Chondrocyte (in vitro differentiated cells): ENCODE data around the gene SCN3B. TPM values are rescaled to one million over a fixed set of nuclear protein-coding genes. Genes with fewer than 3 reads are reported as not detected.

Experiments used
- DNase-seq: peaks from one replicate; pipeline ENCODE4 v3.0.0; 2021; ENCODE audit warnings: mixed read lengths, low spot score
- H3K27ac Mint-ChIP-seq: one replicate; pipeline ENCODE4 v1.8.0; 2021; ENCODE audit warnings: mild to moderate bottlenecking, moderate library complexity, mixed read lengths; ENCODE audit not compliant: unreplicated experiment
- H3K27me3 Mint-ChIP-seq: 2 replicates; pipeline ENCODE4 v1.8.0; 2021; ENCODE audit warnings: low read depth, mixed read lengths
- H3K36me3 Mint-ChIP-seq: 2 replicates; pipeline ENCODE4 v1.8.0; 2021; ENCODE audit warnings: low read depth, mixed read lengths
- H3K4me1 Mint-ChIP-seq: 2 replicates; pipeline ENCODE4 v1.8.0; 2021; ENCODE audit warnings: low read depth, mild to moderate bottlenecking, mixed read lengths
- H3K4me3 Mint-ChIP-seq: one replicate; pipeline ENCODE4 v1.8.0; 2021; ENCODE audit warnings: mild to moderate bottlenecking, moderate library complexity, mixed read lengths; ENCODE audit not compliant: unreplicated experiment
- H3K9me3 Mint-ChIP-seq: 2 replicates; pipeline ENCODE4 v1.8.0; 2021; ENCODE audit warnings: low read depth, mixed read lengths
- CTCF ChIP-seq: fragments of 200-600 bp; sonication (generic); IDR thresholded peaks from 2 replicates; pipeline ENCODE4 v1.5.0; 2021; ENCODE audit warnings: antibody characterized with exemption, mild to moderate bottlenecking, moderate library complexity
- total RNA-seq: library from RNA; stranded (reverse); gene quantifications from 3 replicates; pipeline ENCODE4 v1.2.1, GENCODE V29; 2021

Gene SCN3B
- total RNA-seq, 1 donor from 2014 or later = 0.45 TPM

GRCh38 chr11:123684601-123685000 lies 30.2 kb upstream of the SCN3B start:
- no peak for DNase-seq
- no peaks in the 10 kb centered on the region for H3K36me3 Mint-ChIP-seq
- no peaks in the 10 kb centered on the region for H3K4me1 Mint-ChIP-seq
- H3K4me3 Mint-ChIP-seq = no peak overlapping the region
- H3K27ac Mint-ChIP-seq = no peak overlapping the region
- TF ChIP-seq CTCF = no peak
- no peaks in the 10 kb centered on the region for H3K9me3 Mint-ChIP-seq
- peaks cover 36% of the 10 kb centered on the region for H3K27me3 Mint-ChIP-seq

GRCh38 chr11:123683428-123684170 lies 29.2 kb upstream of the SCN3B start:
- Mint-ChIP-seq H3K4me3 (no peak overlapping the region), H3K27ac (no peak overlapping the region), H3K27me3 (peaks cover 32% of the 10 kb centered on the region), H3K4me1 (no peaks in the 10 kb centered on the region), H3K36me3 (no peaks in the 10 kb centered on the region), H3K9me3 (no peaks in the 10 kb centered on the region)
- TF ChIP-seq CTCF = no peak
- no peak for DNase-seq

DNA sequence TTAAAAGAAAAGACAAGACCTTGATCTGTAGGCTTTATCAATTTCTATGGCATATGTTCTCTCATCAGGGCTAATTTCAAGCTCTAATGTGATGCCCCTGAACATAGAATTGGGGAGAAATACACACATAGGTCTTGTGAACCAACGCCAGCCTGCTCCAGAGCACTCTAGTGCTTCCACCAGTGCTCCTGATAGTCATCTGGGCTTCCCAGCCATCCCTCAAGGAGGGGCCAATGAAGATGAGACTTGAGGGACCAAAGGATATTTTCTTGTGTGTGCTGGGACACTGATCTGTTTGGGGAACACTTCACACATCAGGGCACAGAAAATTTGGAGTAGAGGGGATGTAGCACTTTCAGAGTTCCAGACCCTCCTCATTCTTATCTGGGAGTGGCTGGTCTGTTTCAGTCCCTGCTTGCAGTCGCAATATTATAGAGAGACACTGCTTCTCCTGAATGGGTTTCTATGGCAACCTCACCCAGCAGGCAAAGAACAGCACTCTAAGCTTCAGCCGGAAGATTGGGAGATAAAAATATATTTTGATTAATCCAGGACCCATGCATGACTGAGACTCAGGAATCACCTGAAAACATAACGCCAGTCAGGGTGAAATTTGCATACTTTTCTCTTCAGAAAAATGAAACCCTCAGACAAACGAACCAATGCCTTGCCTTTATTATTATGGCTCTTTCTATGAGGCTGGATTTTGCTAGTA lies 28.4 kb upstream of the SCN3B start:
- no peak for TF ChIP-seq CTCF
- Mint-ChIP-seq H3K27me3 (peaks cover 33% of the 10 kb centered on the region), H3K9me3 (no peaks in the 10 kb centered on the region), H3K4me3 (no peak overlapping the region), H3K4me1 (no peaks in the 10 kb centered on the region), H3K27ac (no peak overlapping the region), H3K36me3 (no peaks in the 10 kb centered on the region)
- DNase-seq = no peak

- no peaks in the 10 kb centered on the region for H3K9me3 Mint-ChIP-seq
- TF ChIP-seq CTCF = no peak
- H3K36me3 Mint-ChIP-seq = no peaks in the 10 kb centered on the region
- H3K27me3 Mint-ChIP-seq = peaks cover 29% of the 10 kb centered on the region
- DNase-seq = no peak
- no peak overlapping the region for H3K4me3 Mint-ChIP-seq
- no peak overlapping the region for H3K27ac Mint-ChIP-seq
- H3K4me1 Mint-ChIP-seq = no peaks in the 10 kb centered on the region
Observed at GRCh38 chr11:123681030-123681429, 26.6 kb upstream of the SCN3B start.

GRCh38 chr11:123678246-123678645 lies 23.8 kb upstream of the SCN3B start:
- Mint-ChIP-seq H3K9me3 (no peaks in the 10 kb centered on the region), H3K27ac (no peak overlapping the region), H3K36me3 (no peaks in the 10 kb centered on the region), H3K4me1 (no peaks in the 10 kb centered on the region), H3K27me3 (peaks cover 20% of the 10 kb centered on the region), H3K4me3 (no peak overlapping the region)
- DNase-seq = no peak
- no peak for TF ChIP-seq CTCF
